H9 (cell line): ENCODE data around the gene ACBD3. TPM values are rescaled to one million over a fixed set of nuclear protein-coding genes. Genes with fewer than 3 reads are reported as not detected.

ENCODE experiments used
- DNase-seq: peaks from one replicate; pipeline ENCODE4 v3.0.0-alpha.2; 2017
- H2AFZ ChIP-seq: one replicate; pipeline ENCODE4 v1.6.1; 2013; ENCODE audit warnings: mild to moderate bottlenecking, low read length, control low read depth, moderate library complexity
- H2AK5ac ChIP-seq: 2 replicates; pipeline ENCODE4 v1.6.1; 2013; ENCODE audit warnings: low read length, control low read depth, mixed read lengths; ENCODE audit not compliant: insufficient read length
- H2BK120ac ChIP-seq: one replicate; pipeline ENCODE4 v1.6.1; 2013; ENCODE audit warnings: low read depth, mild to moderate bottlenecking, low read length, control low read depth, inconsistent platforms; ENCODE audit not compliant: poor library complexity, severe bottlenecking
- H2BK12ac ChIP-seq: 2 replicates; pipeline ENCODE4 v1.6.1; 2013; ENCODE audit warnings: low read length, control low read depth, mixed read lengths, low read depth; ENCODE audit not compliant: insufficient read length
- H2BK15ac ChIP-seq: 2 replicates; pipeline ENCODE4 v1.6.1; 2013; ENCODE audit warnings: low read depth, low read length, control low read depth
- H2BK20ac ChIP-seq: one replicate; pipeline ENCODE4 v1.6.1; 2013; ENCODE audit warnings: low read depth, mild to moderate bottlenecking, low read length, control low read depth, inconsistent platforms; ENCODE audit not compliant: poor library complexity, severe bottlenecking
- H2BK5ac ChIP-seq: 2 replicates; pipeline ENCODE4 v1.6.1; 2013; ENCODE audit warnings: low read length, control low read depth, mixed read lengths; ENCODE audit not compliant: insufficient read length
- H3K14ac ChIP-seq: 2 replicates; pipeline ENCODE4 v1.6.1; 2013; ENCODE audit warnings: low read length, control low read depth; ENCODE audit not compliant: insufficient read depth
- H3K18ac ChIP-seq: 2 replicates; pipeline ENCODE4 v1.6.1; 2013; ENCODE audit warnings: low read depth, mild to moderate bottlenecking, mixed read lengths, low read length, control low read depth; ENCODE audit not compliant: insufficient read length
- H3K23ac ChIP-seq: 2 replicates; pipeline ENCODE4 v1.6.1; 2013; ENCODE audit warnings: low read length, control low read depth, mixed read lengths, low read depth; ENCODE audit not compliant: insufficient read length
- H3K23me2 ChIP-seq: 2 replicates; pipeline ENCODE4 v1.6.1; 2013; ENCODE audit warnings: low read depth, mild to moderate bottlenecking, mixed read lengths, low read length, control low read depth; ENCODE audit not compliant: insufficient read length, poor library complexity, severe bottlenecking
- H3K27ac ChIP-seq: 2 replicates; pipeline ENCODE4 v1.5.1; 2013; ENCODE audit warnings: low read length, control low read depth, mixed read lengths, low read depth; ENCODE audit not compliant: insufficient read length
- H3K27me3 ChIP-seq: 2 replicates; pipeline ENCODE4 v1.6.1; 2013; ENCODE audit warnings: low read length, control low read depth, inconsistent platforms; ENCODE audit not compliant: insufficient read depth
- H3K4ac ChIP-seq: 2 replicates; pipeline ENCODE4 v1.6.1; 2013; ENCODE audit warnings: low read depth, mild to moderate bottlenecking, control low read depth, inconsistent platforms, low read length, moderate library complexity
- H3K4me1 ChIP-seq: 2 replicates; pipeline ENCODE4 v1.6.1; 2013; ENCODE audit warnings: low read length, control low read depth, inconsistent platforms; ENCODE audit not compliant: insufficient read depth
- H3K4me2 ChIP-seq: 2 replicates; pipeline ENCODE4 v1.6.1; 2013; ENCODE audit warnings: low read length, control low read depth, mixed read lengths; ENCODE audit not compliant: insufficient read length, insufficient read depth
- H3K56ac ChIP-seq: 2 replicates; pipeline ENCODE4 v1.6.1; 2013; ENCODE audit warnings: low read depth, mild to moderate bottlenecking, mixed read lengths, low read length, control low read depth; ENCODE audit not compliant: insufficient read length
- H3K79me1 ChIP-seq: 2 replicates; pipeline ENCODE4 v1.6.1; 2013; ENCODE audit warnings: low read depth, mild to moderate bottlenecking, moderate library complexity, low read length, control low read depth, inconsistent platforms; ENCODE audit not compliant: insufficient read depth, poor library complexity, severe bottlenecking
- H3K79me2 ChIP-seq: 2 replicates; pipeline ENCODE4 v1.6.1; 2013; ENCODE audit warnings: low read length, control low read depth, inconsistent platforms; ENCODE audit not compliant: insufficient read depth
- H3K9ac ChIP-seq: 2 replicates; pipeline ENCODE4 v1.6.1; 2013; ENCODE audit warnings: low read length, control low read depth, mixed read lengths; ENCODE audit not compliant: insufficient read length; ENCODE audit errors: extremely low read depth
- H3K9me3 ChIP-seq: one replicate; pipeline ENCODE4 v1.6.1; 2013; ENCODE audit warnings: low read depth, low read length, inconsistent platforms; ENCODE audit not compliant: control insufficient read depth
- H3T11ph ChIP-seq: one replicate; pipeline ENCODE4 v1.6.1; 2013; ENCODE audit warnings: mild to moderate bottlenecking, low read length, control low read depth, inconsistent platforms
- H4K20me1 ChIP-seq: one replicate; pipeline ENCODE4 v1.6.1; 2013; ENCODE audit not compliant: control insufficient read depth, insufficient read length, insufficient read depth
- H4K5ac ChIP-seq: 2 replicates; pipeline ENCODE4 v1.6.1; 2013; ENCODE audit warnings: low read depth, mild to moderate bottlenecking, mixed read lengths, low read length, control low read depth; ENCODE audit not compliant: insufficient read length
- H4K8ac ChIP-seq: replicated peaks from 2 replicates; pipeline ENCODE4 v1.6.1; 2013; ENCODE audit warnings: low read length, control low read depth, mixed read lengths, low read depth; ENCODE audit not compliant: insufficient read length
- H4K91ac ChIP-seq: 2 replicates; pipeline ENCODE4 v1.6.1; 2013; ENCODE audit warnings: low read depth, mild to moderate bottlenecking, moderate library complexity, mixed read lengths, low read length, control low read depth; ENCODE audit not compliant: insufficient read length
- H3K27ac Mint-ChIP-seq, 3 experiments: 2 replicates in 2 of 3; 3 replicates in 1 of 3; pipeline ENCODE4 v1.8.0; 2020 to 2021; ENCODE audit warnings: mixed read lengths in 3 of 3, mild to moderate bottlenecking in 1 of 3, moderate library complexity in 1 of 3
- H3K27me3 Mint-ChIP-seq: 2 replicates; pipeline ENCODE4 v1.8.0; 2021; ENCODE audit warnings: low read depth, mild to moderate bottlenecking, moderate library complexity, mixed read lengths
- H3K36me3 Mint-ChIP-seq, 3 experiments: 2 replicates in 2 of 3; 3 replicates in 1 of 3; pipeline ENCODE4 v1.8.0; 2020 to 2021; ENCODE audit warnings: low read depth in 3 of 3, mixed read lengths in 3 of 3; ENCODE audit not compliant: insufficient read depth in 1 of 3
- H3K4me1 Mint-ChIP-seq, 2 experiments: 2 replicates each; pipeline ENCODE4 v1.8.0; 2020; ENCODE audit warnings: mixed read lengths in 2 of 2
- H3K4me3 Mint-ChIP-seq, 2 experiments: 2 replicates in 1 of 2; 3 replicates in 1 of 2; pipeline ENCODE4 v1.8.0; 2020 to 2021; ENCODE audit warnings: mild to moderate bottlenecking in 2 of 2, mixed read lengths in 2 of 2, moderate library complexity in 1 of 2
- H3K9me3 Mint-ChIP-seq, 2 experiments: 2 replicates in 1 of 2; 3 replicates in 1 of 2; pipeline ENCODE4 v1.8.0; 2020; ENCODE audit warnings: mild to moderate bottlenecking in 2 of 2, mixed read lengths in 2 of 2, moderate library complexity in 1 of 2
- CTCF ChIP-seq: fragments of 200-600 bp; sonication (generic); conservative IDR thresholded peaks from 3 replicates; pipeline ENCODE4 v1.8.0; 2021; ENCODE audit warnings: antibody characterized with exemption, mild to moderate bottlenecking
- WGBS: extraction: QIAGEN DNeasy Blood & Tissue Kit; methylation state at CpG from one replicate; pipeline ENCODE4 v1.1.7; 2013; ENCODE audit warnings: missing lambda C conversion rate, low lambda C conversion rate, mixed read lengths; ENCODE audit not compliant: insufficient read length; ENCODE audit errors: extremely low coverage; 5-methylcytosine and 5-hydroxymethylcytosine counted together
- total RNA-seq: library from RNA; stranded (reverse); gene quantifications from 2 replicates; pipeline ENCODE4 v1.2.1, GENCODE V29; 2021

ACBD3 gene
- total RNA-seq, 1 experiment from 2014 or later: 30.8 TPM

GRCh38 chr1:226226601-226227000 is 40.1 kb upstream of the ACBD3 start:
- H3K23ac ChIP-seq: no peak overlapping the region
- no peak overlapping the region for H2BK12ac ChIP-seq
- H3K9me3 ChIP-seq: no peaks in the 10 kb centered on the region
- peaks cover 31% of the 10 kb centered on the region for H3K27me3 Mint-ChIP-seq
- no peak overlapping the region for H3K14ac ChIP-seq
- H3K4me2 ChIP-seq: no peak overlapping the region
- no peak overlapping the region for H2BK20ac ChIP-seq
- H3K36me3 Mint-ChIP-seq: peaks cover 0 to 7% (median 4%) of the 10 kb centered on the region in 3 experiments; a peak in 4 of 7 replicates
- H3K4me1 ChIP-seq: no peaks in the 10 kb centered on the region
- WGBS: no CpG with 5 or more reads among the region's 3 CpGs
- no peaks in the 10 kb centered on the region; the same call in 1 of the 2 replicates for H3K27me3 ChIP-seq
- H4K8ac ChIP-seq: no peak overlapping the region
- no peak for TF ChIP-seq CTCF
- H2BK15ac ChIP-seq: no peak overlapping the region
- no peak overlapping the region for H4K91ac ChIP-seq
- no peak overlapping the region for H3K18ac ChIP-seq
- H2BK5ac ChIP-seq: no peak overlapping the region
- no peaks in the 10 kb centered on the region; a peak in 1 of 5 replicates for H3K9me3 Mint-ChIP-seq
- no peak overlapping the region for H2AFZ ChIP-seq
- no peaks in the 10 kb centered on the region for H3K79me1 ChIP-seq
- no peak overlapping the region for H3T11ph ChIP-seq
- no peak overlapping the region for H3K56ac ChIP-seq
- H4K20me1 ChIP-seq: no peaks in the 10 kb centered on the region
- H3K9ac ChIP-seq: no peak overlapping the region
- no peak overlapping the region for H3K27ac Mint-ChIP-seq
- no peaks in the 10 kb centered on the region for H3K79me2 ChIP-seq
- H3K27ac ChIP-seq: no peak overlapping the region
- H4K5ac ChIP-seq: no peak overlapping the region
- no peak overlapping the region for H2AK5ac ChIP-seq
- no peak for DNase-seq
- H3K23me2 ChIP-seq: peaks cover 3% of the 10 kb centered on the region
- H3K4ac ChIP-seq: no peak overlapping the region
- no peak overlapping the region for H3K4me3 Mint-ChIP-seq
- peaks cover 0 to 3% of the 10 kb centered on the region in 2 experiments; a peak in 1 of 4 replicates for H3K4me1 Mint-ChIP-seq
- H2BK120ac ChIP-seq: no peak overlapping the region
